GF-D8 (cell line): Measurements from ENCODE around the gene GLDN.

Experiments
- DNase-seq: peaks from one replicate; lab custom pipeline; 2025; lab: John Stamatoyannopoulos, UW

The GLDN gene

DNA sequence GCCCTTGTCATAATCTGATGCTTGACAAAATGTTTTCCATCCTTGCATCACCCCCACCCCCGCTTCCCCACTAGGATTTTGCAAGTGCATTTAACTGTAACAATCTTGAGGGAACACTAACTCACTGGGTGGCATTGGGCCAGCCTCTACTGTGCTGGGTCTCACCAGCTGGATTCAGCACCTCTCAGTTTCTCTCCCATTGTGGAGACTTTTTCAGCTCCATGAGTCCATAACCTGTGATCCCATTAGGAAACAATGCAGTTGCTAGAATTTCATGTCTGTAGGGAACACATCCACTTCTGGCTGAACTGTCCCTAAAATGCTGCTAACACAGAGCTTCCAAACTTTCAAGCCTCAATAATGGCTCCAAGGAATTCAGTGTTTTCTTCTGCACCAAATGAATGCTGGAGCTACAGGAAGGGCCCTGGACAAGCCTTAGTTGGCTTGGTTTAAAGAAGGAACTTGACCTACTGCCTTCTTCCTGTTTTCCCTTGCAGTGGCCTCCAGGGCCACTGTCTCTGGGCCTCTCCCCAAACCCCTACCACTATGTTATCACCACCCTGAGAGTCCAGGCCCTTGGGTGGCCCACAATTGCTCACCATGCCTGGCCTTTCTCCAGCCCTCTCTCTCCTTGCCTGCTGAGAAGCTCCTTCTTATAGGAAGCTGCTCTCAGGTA lies 18.7 kb upstream of the GLDN start:
- DNase-seq: no peak

DNA sequence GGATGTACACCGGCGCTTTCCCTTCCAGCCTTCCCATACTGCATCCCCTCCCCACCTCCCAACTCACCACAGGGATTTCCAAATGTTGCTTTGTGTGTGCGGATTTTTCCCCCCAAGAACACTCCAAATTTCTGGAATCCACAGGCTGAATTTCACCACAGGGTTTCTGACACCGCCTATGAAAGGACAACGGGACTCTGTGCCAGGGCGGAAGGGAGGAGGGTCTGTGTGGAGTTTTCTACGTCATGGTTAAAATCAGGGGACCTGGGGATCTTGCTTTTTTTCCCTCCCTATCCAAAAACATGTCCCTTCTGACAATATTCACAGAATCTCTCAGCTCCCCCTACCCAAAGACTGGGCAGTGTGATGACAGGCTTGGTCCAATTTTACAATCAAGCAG lies 17.7 kb upstream of the GLDN start:
- no peak for DNase-seq

DNA sequence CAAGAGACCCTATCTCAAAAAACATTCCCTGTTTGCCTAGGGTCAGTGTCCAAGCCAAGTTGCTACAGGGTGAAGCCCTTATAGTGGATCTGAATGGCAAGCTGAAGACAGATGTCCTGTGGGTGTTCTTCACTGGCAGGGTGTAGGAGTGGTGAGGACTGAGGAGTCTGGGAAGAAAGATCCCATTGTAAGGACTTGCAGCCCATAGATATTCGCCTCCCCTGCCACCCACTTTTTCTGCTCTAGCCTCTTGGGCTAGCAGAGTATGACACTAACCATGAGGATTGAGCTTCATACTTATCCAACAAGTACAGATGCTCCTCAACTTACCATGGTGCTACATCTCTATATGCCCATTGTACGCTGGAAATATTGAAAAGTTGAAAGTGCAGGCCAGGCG lies 16.3 kb upstream of the GLDN start:
- no peak for DNase-seq

DNA sequence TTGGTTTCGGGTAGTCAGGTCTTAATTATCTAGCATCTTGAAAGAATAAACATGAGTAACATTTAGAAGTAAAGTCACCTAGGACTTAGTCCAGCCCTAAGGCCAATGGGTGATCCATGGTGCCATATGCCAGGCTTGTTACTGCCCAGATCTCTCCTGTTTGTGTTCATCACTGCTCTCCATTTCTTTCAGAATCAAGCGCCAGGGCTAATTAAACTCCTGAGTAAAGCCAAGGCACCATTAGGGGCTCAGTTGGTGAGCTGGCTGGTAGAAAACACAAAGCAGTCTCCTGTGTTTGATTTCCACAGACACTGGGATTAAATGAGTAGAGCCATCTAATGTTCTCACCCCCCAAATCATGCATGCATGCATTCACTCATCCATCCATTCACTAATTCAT lies 14.4 kb upstream of the GLDN start:
- DNase-seq: no peak

DNA sequence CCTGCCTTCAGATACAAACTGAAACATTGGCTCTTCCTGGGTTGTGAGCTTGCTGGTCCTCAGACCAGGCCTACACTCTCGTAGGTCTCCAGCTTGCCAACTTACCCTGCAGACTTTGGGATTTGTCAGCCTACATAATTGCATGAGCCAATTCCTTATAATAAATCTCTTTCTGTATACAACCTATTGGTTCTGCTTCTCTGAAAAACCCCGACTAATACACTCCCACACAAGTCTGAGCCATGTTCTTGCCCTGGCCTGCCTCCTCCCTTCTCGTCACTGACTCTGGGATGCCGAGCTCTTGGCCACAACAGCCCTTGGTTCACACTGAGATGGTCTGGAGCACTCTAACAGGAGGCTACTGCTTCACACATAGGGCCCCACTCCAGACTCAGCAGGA lies 12.5 kb upstream of the GLDN start:
- no peak for DNase-seq

DNA sequence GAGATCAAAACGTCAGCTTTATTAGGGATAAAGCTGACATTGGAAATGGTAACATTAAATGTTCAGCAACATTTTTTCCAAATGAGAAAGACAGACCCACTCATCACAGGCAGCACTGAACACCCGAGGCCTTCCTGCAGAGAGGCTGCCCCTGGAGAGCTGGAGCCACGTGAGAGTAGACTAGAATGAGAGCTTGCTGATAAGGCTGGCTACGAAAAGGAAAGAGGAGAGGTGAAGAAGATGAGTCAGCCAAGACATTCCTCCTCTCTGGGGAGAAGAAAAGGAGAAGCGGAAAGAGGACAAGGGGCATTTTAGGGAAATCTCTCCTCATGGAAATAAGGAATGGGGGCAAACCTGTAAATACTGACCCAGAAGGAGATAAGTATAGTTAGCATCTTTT lies 10.3 kb upstream of the GLDN start:
- no peak for DNase-seq

DNA sequence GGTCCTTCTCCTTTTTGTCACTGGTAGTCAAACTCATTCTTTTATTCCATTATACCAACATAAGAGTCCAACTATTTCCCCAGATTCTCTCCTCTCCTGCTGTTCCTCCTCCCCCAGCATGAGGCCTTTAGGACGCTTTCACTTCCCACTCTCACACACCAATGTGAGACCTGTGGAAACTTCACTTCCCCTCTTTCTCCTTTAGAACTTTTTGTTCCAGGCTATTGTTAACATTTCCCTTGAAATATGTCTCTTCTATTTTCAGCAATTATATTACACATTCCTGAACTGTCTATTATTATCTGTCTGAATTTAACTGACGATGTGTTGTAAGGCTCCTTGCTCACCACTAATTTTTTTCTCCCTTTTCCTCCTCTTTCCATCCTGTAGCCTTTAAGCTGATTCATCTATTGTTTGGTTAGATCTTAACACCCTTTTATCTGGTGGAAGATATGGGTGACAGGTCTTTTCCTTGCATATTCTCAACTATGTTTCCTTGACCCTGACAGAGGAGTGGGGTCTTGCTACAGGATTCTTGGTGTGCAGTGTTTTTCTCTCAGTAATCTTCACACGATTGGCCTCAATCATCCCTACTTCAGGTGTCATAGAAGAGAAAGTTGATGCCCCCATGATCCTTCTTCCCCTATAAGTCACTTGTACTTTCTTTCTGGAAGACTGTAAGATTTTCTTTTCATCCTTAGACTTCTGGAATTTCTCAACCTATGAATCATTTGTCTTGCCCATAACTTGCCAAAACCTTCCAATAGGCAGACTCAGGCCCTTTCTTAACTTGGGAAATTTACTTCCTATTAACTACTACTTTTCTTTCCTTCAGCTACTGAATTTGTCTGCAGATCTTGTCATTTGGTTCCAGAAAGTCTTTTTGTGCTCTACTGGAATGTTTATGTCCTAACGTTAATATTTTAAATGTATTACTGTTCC lies 9.0 kb upstream of the GLDN start:
- DNase-seq: no peak

DNA sequence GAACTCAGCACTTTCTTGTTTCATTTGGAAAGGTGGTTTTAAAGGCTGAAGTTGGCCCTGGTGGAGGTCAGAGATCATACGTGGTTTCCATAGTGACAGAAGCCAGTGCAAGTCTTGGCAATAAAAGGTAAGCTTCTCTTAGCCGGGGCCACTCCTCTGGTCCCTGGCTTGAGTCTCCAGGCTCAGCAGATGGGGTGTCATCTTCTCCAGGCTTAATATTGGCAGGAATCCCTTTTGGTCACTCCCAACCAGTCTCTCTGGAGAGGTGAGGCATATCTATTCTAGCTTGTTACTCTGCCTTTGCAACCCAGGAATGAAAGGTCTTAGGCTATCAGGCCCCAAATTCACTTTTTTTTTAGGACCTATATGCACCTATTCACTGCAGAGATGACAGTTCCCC lies 7.9 kb upstream of the GLDN start:
- no peak for DNase-seq

DNA sequence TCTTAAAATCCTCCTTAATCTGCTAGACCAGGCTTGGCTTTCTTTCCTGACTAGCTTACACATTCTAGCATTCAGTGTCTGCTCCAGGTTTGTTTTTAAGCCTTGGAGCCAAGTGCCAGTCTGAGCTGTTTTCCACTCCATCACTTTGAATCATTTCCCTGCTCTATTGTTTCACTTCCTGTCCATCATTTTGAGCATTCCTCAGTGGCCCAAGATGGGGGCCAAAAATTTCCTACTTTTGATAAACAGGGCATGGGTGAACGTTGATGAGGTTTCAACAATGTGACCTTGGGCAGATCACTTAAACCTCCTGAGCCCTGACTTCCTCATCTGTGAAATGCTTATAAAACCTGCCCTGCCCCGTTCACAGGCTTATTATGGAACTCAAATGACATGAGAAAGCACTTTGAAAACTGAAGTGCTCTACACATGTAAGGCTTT lies 7.4 kb upstream of the GLDN start:
- DNase-seq: no peak

DNA sequence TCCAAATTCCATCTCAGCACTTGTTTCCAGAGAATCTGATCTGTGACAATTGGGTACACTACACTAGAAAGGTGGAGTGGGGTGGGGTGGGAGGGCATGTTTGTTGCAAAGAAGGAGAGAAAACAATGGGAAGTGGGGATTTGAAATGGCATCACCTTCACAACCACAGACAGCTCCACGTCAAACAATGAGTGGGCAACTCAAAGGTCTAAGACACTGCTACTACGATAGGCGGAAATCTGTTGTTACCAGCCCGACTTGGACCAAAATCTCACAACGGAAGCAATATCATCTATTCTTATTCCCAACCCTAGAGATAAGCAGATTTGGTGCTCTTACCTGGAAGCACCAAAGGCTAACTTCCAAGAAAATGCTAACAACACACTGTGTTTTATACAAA lies 6.4 kb upstream of the GLDN start:
- no peak for DNase-seq

DNA sequence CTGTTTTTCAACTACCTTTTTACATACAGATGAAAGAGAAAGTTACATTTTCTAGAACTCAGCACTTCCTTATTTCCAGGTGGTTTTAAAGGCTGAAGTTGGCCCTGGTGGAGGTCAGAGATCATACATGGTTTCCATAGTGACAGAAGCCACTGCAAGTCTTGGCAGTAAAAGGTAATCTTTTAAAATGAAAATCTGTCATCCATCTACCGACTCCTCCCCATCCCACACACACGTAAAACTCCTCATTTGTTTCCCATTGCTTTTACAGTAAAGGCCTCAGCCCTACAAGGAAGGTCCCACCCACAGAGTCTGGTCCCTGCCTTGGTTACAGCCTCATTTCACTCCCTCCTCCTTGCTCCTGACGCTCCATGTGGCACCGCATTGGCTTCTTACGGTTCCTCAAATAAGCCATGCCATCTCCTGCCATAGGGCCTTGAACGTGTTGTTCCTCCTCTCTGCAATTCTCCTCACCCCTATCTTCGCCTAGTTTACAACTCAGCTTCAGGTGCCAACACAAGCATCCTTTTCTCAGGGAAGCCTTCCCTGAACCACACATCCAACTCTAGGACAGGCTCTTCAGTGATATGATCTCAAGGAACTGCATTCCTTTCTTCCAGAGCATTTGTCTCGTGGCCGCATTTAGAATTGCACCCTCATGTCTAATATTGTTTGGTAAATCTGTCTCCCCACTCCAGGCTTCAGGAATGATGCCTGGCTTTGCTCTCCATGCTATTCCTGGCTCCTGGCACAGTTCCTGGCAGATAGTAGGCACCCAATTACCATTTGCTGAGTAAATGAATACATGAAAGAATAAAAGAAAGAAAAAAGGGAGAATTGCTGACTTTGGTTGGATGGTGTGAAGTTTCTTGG lies 5.7 kb upstream of the GLDN start:
- no peak for DNase-seq

DNA sequence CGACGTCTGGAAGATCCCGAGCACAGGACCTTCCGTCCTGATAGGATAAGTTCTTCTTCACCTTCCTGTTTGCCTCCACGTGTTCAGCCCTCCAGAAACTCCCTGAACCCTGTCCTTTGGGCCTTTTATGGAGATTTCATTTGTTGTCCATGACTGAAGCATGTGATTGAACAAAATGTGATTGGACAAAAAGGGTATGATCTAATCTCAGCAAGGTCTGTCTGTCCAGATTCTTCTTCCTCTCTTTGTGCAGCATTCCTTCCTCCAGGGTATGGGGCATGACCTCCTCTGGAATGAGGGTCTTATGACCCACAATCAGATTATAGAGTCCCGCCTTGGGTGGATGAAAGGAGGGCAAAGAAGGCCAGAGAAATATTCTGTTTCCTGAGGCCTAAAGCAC lies 3.0 kb upstream of the GLDN start, which contains the start of gene CYP19A1:
Gene CYP19A1 (minus strand): TSS at position 101 of the 400 bp plus-strand sequence. CDS start 95,684 bp downstream, outside the sequence.
- DNase-seq: no peak

DNA sequence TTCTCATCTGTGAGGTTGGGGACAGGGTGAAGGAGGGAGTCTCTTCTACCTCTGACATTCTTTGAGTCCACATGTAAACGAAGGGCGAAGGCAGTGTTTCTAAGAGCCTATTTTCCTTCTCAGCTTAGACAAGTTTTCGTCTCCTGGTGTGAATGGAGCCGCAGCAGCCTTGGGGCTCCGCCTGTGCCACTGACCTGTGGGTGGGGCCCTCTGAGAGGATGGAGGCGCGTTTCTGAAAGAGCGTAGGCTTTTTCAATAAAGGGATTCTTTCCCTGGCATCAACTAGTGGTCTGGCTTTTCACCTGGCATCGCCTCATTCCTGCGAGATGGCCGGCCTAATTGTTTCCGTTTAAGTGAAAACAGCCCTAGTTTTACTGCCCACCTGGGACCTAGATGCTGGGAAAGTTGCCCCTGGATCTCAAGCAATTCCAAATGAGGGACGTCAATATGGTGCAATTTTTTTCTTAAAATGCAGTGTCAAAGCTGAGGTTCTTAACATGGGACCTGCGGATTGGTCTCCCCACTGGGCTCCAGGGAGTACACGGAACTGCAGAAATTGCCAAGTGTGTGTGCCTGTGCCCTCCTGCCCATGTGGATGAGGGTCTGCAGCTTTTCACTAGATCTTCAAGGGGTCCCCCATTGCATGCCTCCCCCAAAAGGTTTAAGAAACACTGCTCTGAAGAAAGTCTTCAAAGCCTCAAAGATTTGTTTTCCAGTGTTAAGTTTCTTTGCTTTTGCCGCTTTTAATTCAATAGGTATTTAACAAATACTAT lies 958 bp downstream of the GLDN start:
- no peak for DNase-seq

DNA sequence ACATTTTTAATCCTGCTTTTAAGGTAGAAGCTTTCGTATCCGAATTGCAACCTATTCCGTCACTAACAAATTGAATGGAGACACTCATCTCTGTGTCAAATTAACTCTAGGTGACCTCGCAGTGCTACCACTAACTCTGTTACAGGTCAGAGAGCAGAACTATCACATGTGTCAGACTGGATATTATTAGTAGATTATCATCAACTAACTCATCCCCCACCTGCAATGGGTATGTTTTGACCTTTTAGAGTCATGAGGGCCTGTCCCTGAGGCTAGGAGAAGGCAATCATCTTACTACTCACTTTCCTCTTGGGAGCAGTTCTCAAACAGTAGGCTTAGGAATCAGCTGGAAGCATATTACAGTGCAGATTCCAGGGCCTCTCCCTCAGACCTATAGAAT lies 2.0 kb downstream of the GLDN start:
- DNase-seq: no peak

DNA sequence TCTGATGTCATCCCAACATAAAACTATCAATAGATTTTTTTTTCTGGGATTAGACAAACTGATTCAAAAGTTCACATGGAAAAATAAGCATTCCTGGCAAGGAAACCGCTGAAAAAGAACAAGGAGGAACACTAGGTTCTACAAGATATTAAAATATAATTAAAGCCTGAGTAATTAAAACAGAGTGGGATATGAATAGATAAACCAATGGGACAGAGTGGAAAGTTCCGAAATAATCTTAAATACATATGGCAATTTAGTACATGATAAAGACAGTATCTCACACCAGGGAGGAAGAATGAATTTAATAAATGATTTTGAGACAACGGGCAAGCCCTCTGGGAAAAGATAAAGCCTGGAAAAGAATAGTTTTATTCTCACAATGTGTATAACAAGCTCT lies 4.7 kb downstream of the GLDN start:
- no peak for DNase-seq

DNA sequence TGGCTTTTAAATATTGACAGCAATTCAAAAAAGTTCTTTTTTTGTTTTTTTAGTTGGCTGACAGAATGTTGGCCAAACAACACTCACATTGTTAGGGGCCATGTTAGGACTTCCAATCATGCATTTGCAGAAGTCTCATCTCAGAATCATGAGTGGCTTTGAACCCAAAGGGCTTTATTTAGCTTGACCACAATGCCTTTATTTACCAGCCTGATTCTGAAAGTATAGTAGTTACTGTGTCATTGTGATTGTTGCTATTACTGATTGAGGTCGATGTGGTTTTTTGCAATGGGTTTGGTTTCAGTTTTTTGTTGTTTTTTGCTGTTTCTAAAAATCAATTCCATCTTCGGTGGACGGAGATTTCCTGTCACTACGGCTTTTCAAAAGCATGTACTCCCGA lies 7.2 kb downstream of the GLDN start:
- DNase-seq: no peak

DNA sequence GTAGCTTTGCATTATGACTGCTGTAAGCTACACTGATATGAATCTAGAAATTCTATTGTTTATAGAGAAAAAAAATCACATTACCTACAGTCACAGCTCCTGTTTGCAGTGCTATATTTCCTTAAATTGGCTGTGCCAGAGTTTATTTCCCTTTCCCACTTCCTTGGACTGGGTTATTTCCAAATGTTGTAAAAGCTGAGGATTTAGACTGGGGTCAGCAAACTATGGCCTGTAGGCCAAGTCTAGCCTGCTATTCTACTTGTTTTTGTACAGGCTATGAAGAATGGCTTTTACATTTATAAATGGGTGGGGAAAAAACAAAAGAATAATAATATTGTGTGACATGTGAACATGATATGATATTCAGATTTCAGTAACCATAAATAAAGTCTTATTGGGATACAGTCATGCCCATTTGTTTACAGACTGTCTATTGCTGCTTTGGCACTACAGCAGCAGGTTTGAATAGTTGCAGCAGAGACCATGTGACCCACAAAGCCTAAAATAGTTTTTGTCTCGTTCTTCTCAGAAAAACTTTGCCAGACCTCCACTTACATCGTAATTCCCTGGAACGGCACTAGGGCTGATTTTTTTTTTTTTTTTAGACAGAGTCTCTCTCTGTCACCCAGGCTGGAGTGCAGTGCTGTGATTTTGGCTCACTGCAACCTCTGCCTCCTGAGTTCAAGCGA lies 7.8 kb downstream of the GLDN start:
- DNase-seq: no peak

DNA sequence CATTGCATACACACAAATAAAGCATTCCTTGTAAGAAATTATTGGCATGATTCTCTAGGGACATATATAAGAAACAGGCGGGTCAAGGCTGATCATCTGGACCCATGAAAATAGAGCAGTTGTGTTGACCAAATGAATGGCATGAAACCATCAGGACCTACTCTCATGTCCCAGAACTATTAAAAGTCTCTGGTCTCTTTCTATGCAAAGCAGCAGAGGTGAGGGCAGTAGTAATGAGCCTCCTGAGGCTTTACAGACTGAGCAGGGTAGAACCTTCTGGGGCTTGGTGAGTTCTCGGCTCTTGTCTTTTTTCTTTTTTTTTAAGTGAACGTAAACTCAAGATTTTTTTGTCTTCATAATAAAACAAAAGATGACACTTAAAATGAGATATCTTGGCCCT lies 9.3 kb downstream of the GLDN start:
- no peak for DNase-seq

DNA sequence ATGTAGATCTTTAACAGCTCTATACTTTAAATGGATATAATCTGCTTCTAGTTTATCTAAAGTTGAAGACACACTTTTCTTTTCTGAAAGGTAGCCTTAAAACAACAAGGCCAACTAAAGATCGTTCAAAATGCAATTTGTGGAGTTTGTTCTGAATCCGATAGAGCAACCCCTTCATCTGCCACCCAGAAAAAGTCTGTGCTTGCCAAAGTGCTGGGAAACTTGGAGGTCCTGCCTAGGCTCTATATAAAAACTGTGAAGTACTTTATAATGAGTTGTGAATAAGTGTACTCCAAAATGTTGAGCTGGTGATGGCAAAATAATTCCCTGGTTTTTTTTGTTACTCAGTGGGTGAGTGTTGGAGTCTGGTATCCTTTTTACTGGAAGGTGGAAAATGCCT lies 12.5 kb downstream of the GLDN start:
- no peak for DNase-seq

DNA sequence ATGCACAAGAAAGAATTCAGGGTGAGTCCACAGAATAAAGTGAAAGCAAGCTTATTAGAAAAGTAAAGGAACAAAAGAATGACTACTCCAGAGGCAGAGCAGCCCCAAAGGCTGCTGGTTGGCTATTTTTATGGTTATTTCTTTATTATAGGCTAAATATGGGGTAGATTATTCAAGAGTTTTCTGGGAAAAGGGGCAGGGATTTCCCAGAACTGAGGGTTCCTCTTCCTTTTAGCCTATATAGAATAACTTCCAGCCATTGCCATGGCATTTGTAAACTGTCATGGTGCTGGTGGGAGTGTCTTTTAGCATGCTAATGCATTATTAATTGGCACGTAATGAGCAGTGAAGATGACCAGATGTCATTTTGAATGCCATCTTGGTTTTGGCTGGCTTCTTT lies 13.6 kb downstream of the GLDN start:
- DNase-seq: no peak

DNA sequence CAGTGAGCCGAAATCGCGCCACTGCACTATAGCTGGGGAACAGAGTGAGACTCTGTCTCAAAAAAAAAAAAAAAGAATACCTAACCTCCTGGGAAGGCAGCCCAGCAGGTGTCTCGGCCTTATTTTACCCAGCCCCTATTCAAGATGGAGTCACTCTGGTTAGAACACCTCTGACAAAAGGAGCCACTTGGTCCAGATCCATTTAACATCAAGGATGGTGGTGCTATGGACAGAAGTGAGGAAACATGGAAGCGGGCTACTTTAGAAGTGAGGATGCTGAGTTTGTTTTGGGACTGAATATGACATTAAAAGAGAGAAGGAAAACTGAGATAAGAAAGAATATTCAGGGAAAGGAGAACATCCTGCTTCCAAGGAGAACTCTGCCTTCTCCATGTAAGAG lies 14.7 kb downstream of the GLDN start:
- DNase-seq: no peak
